ENCODE results near the gene RNASEH2A. TPM values are rescaled to one million over a fixed set of nuclear protein-coding genes. Genes with fewer than 3 reads are reported as not detected.

The RNASEH2A gene
- 35.2 and 48.1 TPM in 2 replicates for polyA plus RNA-seq (2012; rRNA removed)
- polyA plus RNA-seq (2012; cell fraction: cytosol; rRNA removed), result 29.8 and 35.8 TPM in 2 replicates
- polyA plus RNA-seq (2012; cell fraction: nucleus; rRNA removed), result 33.6 and 59.2 TPM in 2 replicates

- H3K4me2 ChIP-seq, result peak within 1 kb of the TSS; percentile 93
- no peaks in the 10 kb centered on the region for H4K20me1 ChIP-seq (ENCODE audit: insufficient read depth)
- H3K4me1 ChIP-seq (ENCODE audit: control insufficient read depth in 1 of 2, insufficient read depth in 2 of 2, low read depth in 1 of 2, low read length in 1 of 2), result peaks cover 4 to 18% of the 10 kb centered on the region in 2 experiments; a peak in 1 of 4 replicates
- DNase-seq, result peak; percentile 95
- peak within 1 kb of the TSS; percentile 99 for H2AFZ ChIP-seq (ENCODE audit: low read depth)
- H3K9me2 ChIP-seq, result no peaks in the 10 kb centered on the region
- 5% methylated on average over 60 of the region's 66 CpGs for WGBS (ENCODE audit: low lambda C conversion rate)
- H3K79me2 ChIP-seq (ENCODE audit: insufficient read depth), result peaks cover 11% of the 10 kb centered on the region
- H3K27me3 ChIP-seq (ENCODE audit: insufficient read depth), result no peaks in the 10 kb centered on the region
- ChIA-PET POLR2A (interaction anchor here (0.6 to 1.4 kb wide), 7 partner anchors 10 to 67 kb away, joined by 3 to 6 read pairs (median 3); partner anchors contain the start of gene JUNB), CTCF (interaction anchor here (0.9 to 2.4 kb wide), 9 partner anchors 10 to 84 kb away, joined by 3 to 13 read pairs (median 4); partner anchors contain the start of genes GCDH and RTBDN)
- H3K36me3 ChIP-seq (replicated peaks in 1 of 2; ENCODE audit: control insufficient read depth in 1 of 2, insufficient read depth in 2 of 2, low read length in 1 of 2), result peaks cover 0 to 6% of the 10 kb centered on the region in 2 experiments
- peak within 1 kb of the TSS; percentile 68 to 75 for H3K4me3 ChIP-seq (ENCODE audit: low read depth in 2 of 2, low read length in 1 of 2)
- H3K27ac ChIP-seq (ENCODE audit: low read depth in 2 of 2, low read length in 1 of 2), result peak within 1 kb of the TSS in 1 of 2 experiments; percentile 64; a peak in 2 of 4 replicates
- no peaks in the 10 kb centered on the region for H3K9me3 ChIP-seq
- H3F3A ChIP-seq (replicated peaks; ENCODE audit: insufficient read depth), result peaks cover 4% of the 10 kb centered on the region
- peak within 1 kb of the TSS; percentile 78 for H3K9ac ChIP-seq
- no peak for TF ChIP-seq FOXJ3 (CRISPR knock-in tag; IDR thresholded peaks at IDR 0.05)
- TF ChIP-seq PBX3 (IDR thresholded peaks at IDR 0.05), result no peak
- peak; percentile 79; the same call in 1 of the 2 replicates for TF ChIP-seq MAX (IDR thresholded peaks at IDR 0.05; ENCODE audit: low read depth)
- TF ChIP-seq ELF1 (IDR thresholded peaks at IDR 0.05), result peak; percentile 56; the same call in 1 of the 2 replicates
- TF ChIP-seq FOXM1 (IDR thresholded peaks at IDR 0.05; ENCODE audit: low read depth), result no peak
- no peak for TF ChIP-seq TCF12 (IDR thresholded peaks at IDR 0.05)
- no peak for TF ChIP-seq RAD21 (IDR thresholded peaks at IDR 0.05; ENCODE audit: low read length)
- no peak for TF ChIP-seq FOSL2 (IDR thresholded peaks at IDR 0.05; ENCODE audit: borderline replicate concordance, low read depth)
- no peak for TF ChIP-seq GATA2 (CRISPR knock-in tag; IDR thresholded peaks at IDR 0.05)
- TF ChIP-seq CTCF (IDR thresholded peaks at IDR 0.05), result no peak; the same call in 1 of the 2 replicates
- no peak for TF ChIP-seq EZH2phosphoT487 (IDR thresholded peaks at IDR 0.05; ENCODE audit: borderline replicate concordance, low read depth)
- TF ChIP-seq USF2 (IDR thresholded peaks at IDR 0.05; ENCODE audit: borderline replicate concordance, low read depth, low read length), result no peak
- TF ChIP-seq REST (IDR thresholded peaks at IDR 0.05; ENCODE audit: low read depth, low read length), result no peak
- TF ChIP-seq SMC3 (IDR thresholded peaks at IDR 0.05; ENCODE audit: low read depth, low read length), result no peak
- peak; percentile 67 for TF ChIP-seq POLR2AphosphoS5 (IDR thresholded peaks at IDR 0.05; ENCODE audit: low read depth, low read length)
- no peak for TF ChIP-seq RXRA (IDR thresholded peaks at IDR 0.05; ENCODE audit: borderline replicate concordance, low read depth)
- TF ChIP-seq CHD2 (IDR thresholded peaks at IDR 0.05; ENCODE audit: low read length, partially characterized antibody), result peak; percentile 66
- TF ChIP-seq MEF2A (IDR thresholded peaks at IDR 0.05; ENCODE audit: borderline replicate concordance, low read depth), result no peak
- TF ChIP-seq EP300 (IDR thresholded peaks at IDR 0.05; ENCODE audit: borderline replicate concordance in 1 of 2, low read depth in 1 of 2, low read length in 1 of 2), result no peak; a peak in 1 of 4 replicates
- TF ChIP-seq TEAD4 (IDR thresholded peaks at IDR 0.05; ENCODE audit: borderline replicate concordance, insufficient read depth), result no peak
- no peak for TF ChIP-seq IRF3 (IDR thresholded peaks at IDR 0.05; ENCODE audit: low read depth, low read length)
- peak; percentile 97 for TF ChIP-seq SIN3A (IDR thresholded peaks at IDR 0.05; ENCODE audit: borderline replicate concordance, low read depth, low read length)
- no peak for TF ChIP-seq RCOR1 (IDR thresholded peaks at IDR 0.05; ENCODE audit: low read length)
Observed at GRCh38 chr19:12806242-12807081, at the start of gene RNASEH2A. RNASEH2A (plus strand) TSS chr19:12806584; CDS start chr19:12806674, 90 bp downstream.

All from SK-N-SH (cell line).